ENCODE data around the gene KLK1. TPM values are rescaled to one million over a fixed set of nuclear protein-coding genes. Genes with fewer than 3 reads are reported as not detected.

The KLK1 gene
- total and polyA plus RNA-seq, 2 of the 13 experiments (the other 11 are each of a cell fraction or from before 2014, with no cell fraction given): not detected

DNA sequence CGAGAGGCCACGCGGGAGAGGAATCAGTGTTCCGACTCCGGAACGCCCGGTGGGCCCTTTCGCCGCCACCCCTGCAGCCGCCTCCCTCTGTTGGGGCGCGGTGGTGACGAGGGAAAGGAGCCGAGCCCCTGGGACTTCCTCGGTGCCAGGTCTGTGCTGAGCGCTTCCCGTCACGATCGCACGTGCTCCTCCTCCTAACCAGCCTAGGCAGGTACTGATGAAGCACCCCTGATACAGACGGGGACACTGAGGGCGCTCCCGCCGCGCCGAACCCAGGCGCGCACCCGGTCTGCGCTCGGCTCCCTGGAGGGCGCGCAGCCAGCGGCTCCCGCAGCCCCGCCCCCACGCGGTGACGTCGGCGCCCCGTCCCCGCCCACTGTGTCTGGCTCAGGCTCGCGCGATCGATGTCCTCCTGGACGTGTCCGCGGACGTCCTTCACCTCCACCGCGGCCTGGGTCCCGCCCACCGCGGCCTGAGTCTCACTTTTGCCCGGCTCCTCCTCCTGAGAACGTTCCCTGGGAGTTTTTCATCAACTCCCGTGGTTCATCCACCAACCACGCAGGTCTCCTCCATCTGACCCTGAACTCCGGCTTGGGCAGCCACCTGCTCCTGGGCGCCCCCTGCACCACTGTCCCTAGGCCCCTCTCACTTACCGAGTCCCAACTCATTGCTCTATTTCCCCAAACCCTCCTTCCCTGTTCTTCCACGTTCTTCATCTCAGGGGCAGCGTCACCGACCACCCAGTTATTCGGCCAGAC, 12.4 kb upstream of the KLK1 start (continued):
- TF ChIP-seq, protein P1, sequence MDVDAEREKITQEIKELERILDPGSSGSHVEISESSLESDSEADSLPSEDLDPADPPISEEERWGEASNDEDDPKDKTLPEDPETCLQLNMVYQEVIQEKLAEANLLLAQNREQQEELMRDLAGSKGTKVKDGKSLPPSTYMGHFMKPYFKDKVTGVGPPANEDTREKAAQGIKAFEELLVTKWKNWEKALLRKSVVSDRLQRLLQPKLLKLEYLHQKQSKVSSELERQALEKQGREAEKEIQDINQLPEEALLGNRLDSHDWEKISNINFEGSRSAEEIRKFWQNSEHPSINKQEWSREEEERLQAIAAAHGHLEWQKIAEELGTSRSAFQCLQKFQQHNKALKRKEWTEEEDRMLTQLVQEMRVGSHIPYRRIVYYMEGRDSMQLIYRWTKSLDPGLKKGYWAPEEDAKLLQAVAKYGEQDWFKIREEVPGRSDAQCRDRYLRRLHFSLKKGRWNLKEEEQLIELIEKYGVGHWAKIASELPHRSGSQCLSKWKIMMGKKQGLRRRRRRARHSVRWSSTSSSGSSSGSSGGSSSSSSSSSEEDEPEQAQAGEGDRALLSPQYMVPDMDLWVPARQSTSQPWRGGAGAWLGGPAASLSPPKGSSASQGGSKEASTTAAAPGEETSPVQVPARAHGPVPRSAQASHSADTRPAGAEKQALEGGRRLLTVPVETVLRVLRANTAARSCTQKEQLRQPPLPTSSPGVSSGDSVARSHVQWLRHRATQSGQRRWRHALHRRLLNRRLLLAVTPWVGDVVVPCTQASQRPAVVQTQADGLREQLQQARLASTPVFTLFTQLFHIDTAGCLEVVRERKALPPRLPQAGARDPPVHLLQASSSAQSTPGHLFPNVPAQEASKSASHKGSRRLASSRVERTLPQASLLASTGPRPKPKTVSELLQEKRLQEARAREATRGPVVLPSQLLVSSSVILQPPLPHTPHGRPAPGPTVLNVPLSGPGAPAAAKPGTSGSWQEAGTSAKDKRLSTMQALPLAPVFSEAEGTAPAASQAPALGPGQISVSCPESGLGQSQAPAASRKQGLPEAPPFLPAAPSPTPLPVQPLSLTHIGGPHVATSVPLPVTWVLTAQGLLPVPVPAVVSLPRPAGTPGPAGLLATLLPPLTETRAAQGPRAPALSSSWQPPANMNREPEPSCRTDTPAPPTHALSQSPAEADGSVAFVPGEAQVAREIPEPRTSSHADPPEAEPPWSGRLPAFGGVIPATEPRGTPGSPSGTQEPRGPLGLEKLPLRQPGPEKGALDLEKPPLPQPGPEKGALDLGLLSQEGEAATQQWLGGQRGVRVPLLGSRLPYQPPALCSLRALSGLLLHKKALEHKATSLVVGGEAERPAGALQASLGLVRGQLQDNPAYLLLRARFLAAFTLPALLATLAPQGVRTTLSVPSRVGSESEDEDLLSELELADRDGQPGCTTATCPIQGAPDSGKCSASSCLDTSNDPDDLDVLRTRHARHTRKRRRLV (CRISPR knock-in tag; IDR thresholded peaks at IDR 0.05): no peak
- TF ChIP-seq ZNF343 (CRISPR knock-in tag; IDR thresholded peaks at IDR 0.05) (no peak), MIXL1 (CRISPR knock-in tag; IDR thresholded peaks at IDR 0.05) (no peak), NPAS2 (CRISPR knock-in tag; IDR thresholded peaks at IDR 0.05; ENCODE audit: borderline replicate concordance) (no peak), ZNF674 (CRISPR knock-in tag; IDR thresholded peaks at IDR 0.05; ENCODE audit: low read depth) (no peak), MLLT10 (CRISPR knock-in tag; IDR thresholded peaks at IDR 0.05) (no peak), PTBP1 (IDR thresholded peaks at IDR 0.05; ENCODE audit: low read depth, low read length, poor library complexity, severe bottlenecking) (no peak), ZFP62 (CRISPR knock-in tag; IDR thresholded peaks at IDR 0.05) (no peak), ZNF773 (CRISPR knock-in tag; IDR thresholded peaks at IDR 0.05; ENCODE audit: borderline replicate concordance) (no peak), ZNF567 (CRISPR knock-in tag; IDR thresholded peaks at IDR 0.05; ENCODE audit: borderline replicate concordance) (no peak), ZNF850 (CRISPR knock-in tag; conservative IDR thresholded peaks at IDR 0.05) (no peak), RNF2 (conservative IDR thresholded peaks at IDR 0.05; ENCODE audit: low read depth) (no peak), MXI1 (IDR thresholded peaks at IDR 0.05; ENCODE audit: borderline replicate concordance, low read depth, low read length) (no peak)
- TF ChIP-seq, protein P2, sequence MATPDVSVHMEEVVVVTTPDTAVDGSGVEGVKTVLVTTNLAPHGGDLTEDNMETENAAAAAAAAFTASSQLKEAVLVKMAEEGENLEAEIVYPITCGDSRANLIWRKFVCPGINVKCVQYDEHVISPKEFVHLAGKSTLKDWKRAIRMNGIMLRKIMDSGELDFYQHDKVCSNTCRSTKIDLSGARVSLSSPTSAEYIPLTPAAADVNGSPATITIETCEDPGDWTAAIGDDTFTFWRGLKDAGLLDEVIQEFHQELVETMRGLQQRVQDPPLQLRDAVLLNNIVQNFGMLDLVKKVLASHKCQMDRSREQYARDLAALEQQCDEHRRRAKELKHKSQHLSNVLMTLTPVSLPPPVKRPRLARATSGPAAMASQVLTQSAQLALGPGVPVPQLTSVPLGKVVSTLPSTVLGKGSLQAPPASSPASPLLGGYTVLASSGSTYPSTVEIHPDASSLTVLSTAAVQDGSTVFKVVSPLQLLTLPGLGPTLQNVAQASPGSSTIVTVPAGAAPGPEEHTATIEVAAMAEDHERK (CRISPR knock-in tag; IDR thresholded peaks at IDR 0.05; ENCODE audit: low read depth): no peak
- TF ChIP-seq, protein P3, sequence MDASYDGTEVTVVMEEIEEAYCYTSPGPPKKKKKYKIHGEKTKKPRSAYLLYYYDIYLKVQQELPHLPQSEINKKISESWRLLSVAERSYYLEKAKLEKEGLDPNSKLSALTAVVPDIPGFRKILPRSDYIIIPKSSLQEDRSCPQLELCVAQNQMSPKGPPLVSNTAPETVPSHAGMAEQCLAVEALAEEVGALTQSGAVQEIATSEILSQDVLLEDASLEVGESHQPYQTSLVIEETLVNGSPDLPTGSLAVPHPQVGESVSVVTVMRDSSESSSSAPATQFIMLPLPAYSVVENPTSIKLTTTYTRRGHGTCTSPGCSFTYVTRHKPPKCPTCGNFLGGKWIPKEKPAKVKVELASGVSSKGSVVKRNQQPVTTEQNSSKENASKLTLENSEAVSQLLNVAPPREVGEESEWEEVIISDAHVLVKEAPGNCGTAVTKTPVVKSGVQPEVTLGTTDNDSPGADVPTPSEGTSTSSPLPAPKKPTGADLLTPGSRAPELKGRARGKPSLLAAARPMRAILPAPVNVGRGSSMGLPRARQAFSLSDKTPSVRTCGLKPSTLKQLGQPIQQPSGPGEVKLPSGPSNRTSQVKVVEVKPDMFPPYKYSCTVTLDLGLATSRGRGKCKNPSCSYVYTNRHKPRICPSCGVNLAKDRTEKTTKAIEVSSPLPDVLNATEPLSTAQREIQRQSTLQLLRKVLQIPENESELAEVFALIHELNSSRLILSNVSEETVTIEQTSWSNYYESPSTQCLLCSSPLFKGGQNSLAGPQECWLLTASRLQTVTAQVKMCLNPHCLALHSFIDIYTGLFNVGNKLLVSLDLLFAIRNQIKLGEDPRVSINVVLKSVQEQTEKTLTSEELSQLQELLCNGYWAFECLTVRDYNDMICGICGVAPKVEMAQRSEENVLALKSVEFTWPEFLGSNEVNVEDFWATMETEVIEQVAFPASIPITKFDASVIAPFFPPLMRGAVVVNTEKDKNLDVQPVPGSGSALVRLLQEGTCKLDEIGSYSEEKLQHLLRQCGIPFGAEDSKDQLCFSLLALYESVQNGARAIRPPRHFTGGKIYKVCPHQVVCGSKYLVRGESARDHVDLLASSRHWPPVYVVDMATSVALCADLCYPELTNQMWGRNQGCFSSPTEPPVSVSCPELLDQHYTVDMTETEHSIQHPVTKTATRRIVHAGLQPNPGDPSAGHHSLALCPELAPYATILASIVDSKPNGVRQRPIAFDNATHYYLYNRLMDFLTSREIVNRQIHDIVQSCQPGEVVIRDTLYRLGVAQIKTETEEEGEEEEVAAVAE (CRISPR knock-in tag; IDR thresholded peaks at IDR 0.05; ENCODE audit: borderline replicate concordance): no peak
- TF ChIP-seq, protein P4, sequence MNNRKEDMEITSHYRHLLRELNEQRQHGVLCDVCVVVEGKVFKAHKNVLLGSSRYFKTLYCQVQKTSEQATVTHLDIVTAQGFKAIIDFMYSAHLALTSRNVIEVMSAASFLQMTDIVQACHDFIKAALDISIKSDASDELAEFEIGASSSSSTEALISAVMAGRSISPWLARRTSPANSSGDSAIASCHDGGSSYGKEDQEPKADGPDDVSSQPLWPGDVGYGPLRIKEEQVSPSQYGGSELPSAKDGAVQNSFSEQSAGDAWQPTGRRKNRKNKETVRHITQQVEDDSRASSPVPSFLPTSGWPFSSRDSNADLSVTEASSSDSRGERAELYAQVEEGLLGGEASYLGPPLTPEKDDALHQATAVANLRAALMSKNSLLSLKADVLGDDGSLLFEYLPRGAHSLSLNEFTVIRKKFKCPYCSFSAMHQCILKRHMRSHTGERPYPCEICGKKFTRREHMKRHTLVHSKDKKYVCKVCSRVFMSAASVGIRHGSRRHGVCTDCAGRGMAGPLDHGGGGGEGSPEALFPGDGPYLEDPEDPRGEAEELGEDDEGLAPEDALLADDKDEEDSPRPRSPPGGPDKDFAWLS (CRISPR knock-in tag; IDR thresholded peaks at IDR 0.05; ENCODE audit: borderline replicate concordance): no peak

All from HepG2 (cell line).